Neural cell (in vitro differentiated cells): ENCODE measurements around the gene CCDC83. TPM values are rescaled to one million over a fixed set of nuclear protein-coding genes. Genes with fewer than 3 reads are reported as not detected.

ENCODE experiments used
- H2AFZ ChIP-seq: fragments of 200-600, 300-800 bp; sonication (generic), shearing (Covaris generic); 2 replicates; pipeline ENCODE4 v1.6.0; 2014; ENCODE audit warnings: low read depth, mild to moderate bottlenecking, antibody characterized with exemption, low read length, moderate library complexity
- H3F3A ChIP-seq: fragments of 200-600 bp; shearing (Covaris generic); 2 replicates; pipeline ENCODE4 v1.6.1; 2016; ENCODE audit warnings: mild to moderate bottlenecking, moderate library complexity, mixed read lengths, antibody characterized with exemption, low read length; ENCODE audit not compliant: insufficient read depth, poor library complexity, severe bottlenecking
- H3K27ac ChIP-seq: fragments of 200-600, 300-800 bp; sonication (generic), shearing (Covaris generic); 2 replicates; pipeline ENCODE4 v1.5.1; 2014; ENCODE audit warnings: mild to moderate bottlenecking, low read length, moderate library complexity
- H3K27me3 ChIP-seq: fragments of 300-800, 200-600 bp; sonication (generic), shearing (Covaris generic); 2 replicates; pipeline ENCODE4 v1.6.0; 2014; ENCODE audit warnings: mild to moderate bottlenecking, low read depth, low read length, moderate library complexity; ENCODE audit not compliant: insufficient read depth
- H3K36me3 ChIP-seq: fragments of 300-800, 200-600 bp; sonication (generic), shearing (Covaris generic); 2 replicates; pipeline ENCODE4 v1.5.1; 2014; ENCODE audit warnings: mild to moderate bottlenecking, antibody characterized with exemption, low read length, moderate library complexity; ENCODE audit not compliant: insufficient read depth
- H3K4me2 ChIP-seq: fragments of 300-800, 200-600 bp; sonication (generic), shearing (Covaris generic); 2 replicates; pipeline ENCODE4 v1.6.0; 2014; ENCODE audit warnings: mild to moderate bottlenecking, low read length
- H3K4me3 ChIP-seq: fragments of 300-800, 200-600 bp; sonication (generic), shearing (Covaris generic); 2 replicates; pipeline ENCODE4 v1.5.1; 2014; ENCODE audit warnings: mild to moderate bottlenecking, low read length, moderate library complexity
- H3K79me2 ChIP-seq: fragments of 200-600 bp; shearing (Covaris generic); replicated peaks from 2 replicates; pipeline ENCODE4 v1.6.0; 2014; ENCODE audit warnings: mild to moderate bottlenecking, low read length, moderate library complexity; ENCODE audit not compliant: insufficient read depth
- H3K9ac ChIP-seq: fragments of 300-800, 200-600 bp; sonication (generic), shearing (Covaris generic); 2 replicates; pipeline ENCODE4 v1.6.1; 2016; ENCODE audit warnings: mild to moderate bottlenecking, low read length, mixed read lengths
- H3K9me2 ChIP-seq: fragments of 200-600 bp; shearing (Covaris generic); 2 replicates; pipeline ENCODE4 v1.6.1; 2016; ENCODE audit warnings: mild to moderate bottlenecking, low read length, mixed read lengths; ENCODE audit not compliant: insufficient read depth
- H3K9me3 ChIP-seq: fragments of 200-600, 300-800 bp; sonication (generic), shearing (Covaris generic); 2 replicates; pipeline ENCODE4 v1.6.1; 2016; ENCODE audit warnings: mild to moderate bottlenecking, mixed run types, low read length, moderate library complexity, mixed read lengths
- H4K20me1 ChIP-seq: fragments of 200-600 bp; shearing (Covaris generic); 2 replicates; pipeline ENCODE4 v1.6.1; 2016; ENCODE audit warnings: mild to moderate bottlenecking, mixed run types; ENCODE audit not compliant: insufficient read depth
- EP300 ChIP-seq: fragments of 450-650 bp; conservative IDR thresholded peaks from 2 replicates; pipeline ENCODE4 v1.6.1; 2014; ENCODE audit warnings: antibody characterized with exemption, mild to moderate bottlenecking, moderate library complexity; ENCODE audit not compliant: poor library complexity, severe bottlenecking
- EZH2 ChIP-seq: fragments of 200-600, 300-800 bp; shearing (Covaris generic), sonication (generic); IDR thresholded peaks from 2 replicates; pipeline ENCODE4 v1.6.1; 2014; ENCODE audit warnings: antibody characterized with exemption, low read length, borderline replicate concordance, mild to moderate bottlenecking; ENCODE audit not compliant: insufficient read depth, poor library complexity, severe bottlenecking
- MXI1 ChIP-seq: fragments of 450-650 bp; conservative IDR thresholded peaks from 2 replicates; pipeline ENCODE4 v1.6.1; 2014; ENCODE audit warnings: antibody characterized with exemption, mild to moderate bottlenecking; ENCODE audit not compliant: poor library complexity, severe bottlenecking
- POLR2AphosphoS5 ChIP-seq: IDR thresholded peaks from 2 replicates; pipeline ENCODE4 v1.6.1; 2012
- RAD21 ChIP-seq: fragments of 450-650 bp; conservative IDR thresholded peaks from 2 replicates; pipeline ENCODE4 v1.6.1; 2014; ENCODE audit warnings: antibody characterized with exemption, mild to moderate bottlenecking, moderate library complexity
- SMC3 ChIP-seq: fragments of 450-650 bp; conservative IDR thresholded peaks from 2 replicates; pipeline ENCODE4 v1.6.1; 2014; ENCODE audit warnings: antibody characterized with exemption, mild to moderate bottlenecking, moderate library complexity; ENCODE audit not compliant: poor library complexity
- TAF1 ChIP-seq: IDR thresholded peaks from 2 replicates; pipeline ENCODE4 v1.6.1; 2012; ENCODE audit warnings: low read depth
- polyA plus RNA-seq: library from polyadenylated mRNA; depleted of rRNA; stranded (reverse); fragments of >200 nt; gene quantifications from 2 replicates; pipeline ENCODE4 v1.2.3, GENCODE V29; 2014
- TF ChIP-seq, protein P1 (sequence below): IDR thresholded peaks from 2 replicates; pipeline ENCODE4 v1.6.1; 2012; ENCODE audit warnings: borderline replicate concordance
- TF ChIP-seq, protein P2 (sequence below): fragments of 450-650 bp; IDR thresholded peaks from 2 replicates; pipeline ENCODE4 v1.5.1; 2014; ENCODE audit warnings: antibody characterized with exemption, mild to moderate bottlenecking, moderate library complexity; ENCODE audit not compliant: poor library complexity, severe bottlenecking

Gene CCDC83
- polyA plus RNA-seq, 1 donor from 2014 or later, result not detected

GRCh38 chr11:85806876-85807275 is 48.3 kb upstream of the CCDC83 start:
- TF ChIP-seq EP300, result no peak
- Histone ChIP-seq H3K27me3 (peaks cover 21% of the 10 kb centered on the region), H2AFZ (no peak overlapping the region), H3K4me2 (no peak overlapping the region), H3K9ac (no peak overlapping the region), H3K27ac (no peak overlapping the region), H3K79me2 (no peaks in the 10 kb centered on the region), H4K20me1 (no peaks in the 10 kb centered on the region), H3K9me2 (no peaks in the 10 kb centered on the region), H3K4me3 (no peak overlapping the region), H3K36me3 (no peaks in the 10 kb centered on the region), H3K9me3 (no peaks in the 10 kb centered on the region), H3F3A (no peaks in the 10 kb centered on the region)

DNA sequence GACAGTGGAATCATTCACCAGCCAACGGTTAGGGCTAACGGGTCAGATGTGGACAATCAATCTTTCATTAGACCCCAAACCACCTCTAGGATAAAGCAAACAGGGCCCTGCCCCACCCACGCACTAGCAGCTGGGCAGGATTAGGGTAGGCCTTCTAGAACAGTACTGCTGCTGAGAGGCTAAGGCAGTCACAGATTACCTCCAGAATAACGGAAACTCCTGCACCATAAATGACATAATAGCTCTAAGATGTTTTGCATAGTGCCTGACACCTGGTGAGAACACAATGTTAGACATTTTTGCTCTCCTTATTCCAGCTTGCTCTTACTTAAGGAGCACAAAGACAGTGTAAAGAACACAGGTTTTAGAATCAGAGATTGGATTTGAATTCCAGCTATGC is 46.0 kb upstream of the CCDC83 start:
- no peaks in the 10 kb centered on the region for H3F3A ChIP-seq
- no peak overlapping the region for H2AFZ ChIP-seq
- H3K9me3 ChIP-seq, result no peaks in the 10 kb centered on the region
- H4K20me1 ChIP-seq, result no peaks in the 10 kb centered on the region
- no peaks in the 10 kb centered on the region for H3K9me2 ChIP-seq
- H3K9ac ChIP-seq, result no peak overlapping the region
- H3K79me2 ChIP-seq, result no peaks in the 10 kb centered on the region
- no peak overlapping the region for H3K4me3 ChIP-seq
- TF ChIP-seq EZH2 (no peak), TAF1 (no peak), EP300 (no peak), RAD21 (no peak), SMC3 (no peak), POLR2AphosphoS5 (no peak), MXI1 (no peak)
- TF ChIP-seq, protein P1, sequence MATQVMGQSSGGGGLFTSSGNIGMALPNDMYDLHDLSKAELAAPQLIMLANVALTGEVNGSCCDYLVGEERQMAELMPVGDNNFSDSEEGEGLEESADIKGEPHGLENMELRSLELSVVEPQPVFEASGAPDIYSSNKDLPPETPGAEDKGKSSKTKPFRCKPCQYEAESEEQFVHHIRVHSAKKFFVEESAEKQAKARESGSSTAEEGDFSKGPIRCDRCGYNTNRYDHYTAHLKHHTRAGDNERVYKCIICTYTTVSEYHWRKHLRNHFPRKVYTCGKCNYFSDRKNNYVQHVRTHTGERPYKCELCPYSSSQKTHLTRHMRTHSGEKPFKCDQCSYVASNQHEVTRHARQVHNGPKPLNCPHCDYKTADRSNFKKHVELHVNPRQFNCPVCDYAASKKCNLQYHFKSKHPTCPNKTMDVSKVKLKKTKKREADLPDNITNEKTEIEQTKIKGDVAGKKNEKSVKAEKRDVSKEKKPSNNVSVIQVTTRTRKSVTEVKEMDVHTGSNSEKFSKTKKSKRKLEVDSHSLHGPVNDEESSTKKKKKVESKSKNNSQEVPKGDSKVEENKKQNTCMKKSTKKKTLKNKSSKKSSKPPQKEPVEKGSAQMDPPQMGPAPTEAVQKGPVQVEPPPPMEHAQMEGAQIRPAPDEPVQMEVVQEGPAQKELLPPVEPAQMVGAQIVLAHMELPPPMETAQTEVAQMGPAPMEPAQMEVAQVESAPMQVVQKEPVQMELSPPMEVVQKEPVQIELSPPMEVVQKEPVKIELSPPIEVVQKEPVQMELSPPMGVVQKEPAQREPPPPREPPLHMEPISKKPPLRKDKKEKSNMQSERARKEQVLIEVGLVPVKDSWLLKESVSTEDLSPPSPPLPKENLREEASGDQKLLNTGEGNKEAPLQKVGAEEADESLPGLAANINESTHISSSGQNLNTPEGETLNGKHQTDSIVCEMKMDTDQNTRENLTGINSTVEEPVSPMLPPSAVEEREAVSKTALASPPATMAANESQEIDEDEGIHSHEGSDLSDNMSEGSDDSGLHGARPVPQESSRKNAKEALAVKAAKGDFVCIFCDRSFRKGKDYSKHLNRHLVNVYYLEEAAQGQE, result no peak
- TF ChIP-seq, protein P2, sequence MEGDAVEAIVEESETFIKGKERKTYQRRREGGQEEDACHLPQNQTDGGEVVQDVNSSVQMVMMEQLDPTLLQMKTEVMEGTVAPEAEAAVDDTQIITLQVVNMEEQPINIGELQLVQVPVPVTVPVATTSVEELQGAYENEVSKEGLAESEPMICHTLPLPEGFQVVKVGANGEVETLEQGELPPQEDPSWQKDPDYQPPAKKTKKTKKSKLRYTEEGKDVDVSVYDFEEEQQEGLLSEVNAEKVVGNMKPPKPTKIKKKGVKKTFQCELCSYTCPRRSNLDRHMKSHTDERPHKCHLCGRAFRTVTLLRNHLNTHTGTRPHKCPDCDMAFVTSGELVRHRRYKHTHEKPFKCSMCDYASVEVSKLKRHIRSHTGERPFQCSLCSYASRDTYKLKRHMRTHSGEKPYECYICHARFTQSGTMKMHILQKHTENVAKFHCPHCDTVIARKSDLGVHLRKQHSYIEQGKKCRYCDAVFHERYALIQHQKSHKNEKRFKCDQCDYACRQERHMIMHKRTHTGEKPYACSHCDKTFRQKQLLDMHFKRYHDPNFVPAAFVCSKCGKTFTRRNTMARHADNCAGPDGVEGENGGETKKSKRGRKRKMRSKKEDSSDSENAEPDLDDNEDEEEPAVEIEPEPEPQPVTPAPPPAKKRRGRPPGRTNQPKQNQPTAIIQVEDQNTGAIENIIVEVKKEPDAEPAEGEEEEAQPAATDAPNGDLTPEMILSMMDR, result no peak
- peaks cover 22% of the 10 kb centered on the region for H3K27me3 ChIP-seq
- no peak overlapping the region for H3K27ac ChIP-seq
- H3K36me3 ChIP-seq, result no peaks in the 10 kb centered on the region
- no peak overlapping the region for H3K4me2 ChIP-seq

GRCh38 chr11:85809863-85810262 is 45.3 kb upstream of the CCDC83 start:
- no peaks in the 10 kb centered on the region for H3K79me2 ChIP-seq
- no peak overlapping the region for H3K4me2 ChIP-seq
- TF ChIP-seq MXI1, result no peak
- TF ChIP-seq EP300, result no peak
- no peak for TF ChIP-seq EZH2
- no peak for TF ChIP-seq POLR2AphosphoS5
- TF ChIP-seq, protein P1, result no peak
- TF ChIP-seq SMC3, result no peak
- no peak for TF ChIP-seq TAF1
- TF ChIP-seq, protein P2, result no peak
- TF ChIP-seq RAD21, result no peak
- no peaks in the 10 kb centered on the region for H4K20me1 ChIP-seq
- no peaks in the 10 kb centered on the region for H3K9me2 ChIP-seq
- H3K9ac ChIP-seq, result no peak overlapping the region
- H3K27ac ChIP-seq, result no peak overlapping the region
- no peaks in the 10 kb centered on the region for H3K9me3 ChIP-seq
- H3K27me3 ChIP-seq, result peaks cover 22% of the 10 kb centered on the region
- H3K36me3 ChIP-seq, result no peaks in the 10 kb centered on the region
- H3K4me3 ChIP-seq, result no peak overlapping the region
- H2AFZ ChIP-seq, result no peak overlapping the region
- no peaks in the 10 kb centered on the region for H3F3A ChIP-seq
